NCI-H1694 treated with DMSO at 0.1 percent for 48 hours (cell line): Measurements from ENCODE around the gene BCHE.

Experiments
- DNase-seq: peaks from one replicate; lab custom pipeline; 2025; lab: John Stamatoyannopoulos, UW

Gene BCHE

DNA sequence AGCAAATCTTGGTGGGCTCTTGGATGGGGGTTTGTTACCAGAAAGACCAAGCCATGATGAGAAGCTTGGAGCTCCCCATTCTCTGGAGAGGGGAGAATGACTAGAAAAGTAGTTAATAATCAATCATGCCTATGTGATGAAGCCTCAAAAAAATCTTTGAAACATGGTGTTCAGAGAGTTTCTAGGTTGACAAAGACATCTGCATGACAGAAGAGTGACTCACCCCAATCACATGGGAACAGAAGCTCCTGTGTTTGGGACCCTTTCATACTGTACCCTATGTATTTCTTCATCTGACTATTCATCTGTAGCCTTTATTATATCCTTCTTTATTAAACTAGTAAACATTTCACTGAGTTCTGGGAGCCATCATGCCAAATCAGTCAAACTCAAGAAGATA lies 87.4 kb downstream of the BCHE start:
- no peak for DNase-seq

DNA sequence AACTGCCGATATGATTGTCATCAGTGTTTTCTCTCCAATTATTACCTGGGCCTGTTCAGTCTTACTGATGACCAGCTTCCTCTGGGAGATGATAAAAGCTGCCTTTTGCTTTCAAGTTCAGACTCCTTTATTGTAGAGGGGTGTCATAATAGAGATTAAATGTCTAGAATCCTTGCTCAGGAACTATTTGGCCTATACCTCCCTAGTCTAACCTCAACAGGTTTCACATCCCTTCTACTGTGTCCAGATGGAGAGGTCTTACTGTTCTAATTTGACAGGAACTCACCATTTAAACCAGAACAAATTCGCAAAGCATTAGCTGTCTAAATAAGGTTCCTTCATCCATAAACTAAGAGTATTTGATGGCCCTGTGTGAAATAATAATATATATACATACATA lies 88.0 kb downstream of the BCHE start:
- DNase-seq = no peak

DNA sequence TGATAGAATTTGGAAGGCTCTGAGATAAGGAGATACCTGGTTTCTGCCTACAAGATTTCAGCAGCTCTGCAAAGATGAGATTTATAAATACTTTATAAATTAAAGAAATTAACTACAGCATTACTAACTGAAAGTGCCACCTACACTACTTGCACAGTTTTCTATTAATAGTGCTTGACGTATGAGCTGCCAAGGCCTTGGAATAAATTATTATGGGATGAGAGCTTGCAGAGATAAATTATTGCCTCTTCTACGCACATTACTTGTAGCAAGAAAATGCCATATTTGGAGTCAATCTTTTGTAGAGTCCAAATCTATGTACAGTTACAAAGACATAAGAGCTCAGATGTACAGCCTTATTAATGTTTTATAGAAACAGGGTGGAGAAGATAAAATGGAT lies 89.1 kb downstream of the BCHE start:
- DNase-seq = no peak

DNA sequence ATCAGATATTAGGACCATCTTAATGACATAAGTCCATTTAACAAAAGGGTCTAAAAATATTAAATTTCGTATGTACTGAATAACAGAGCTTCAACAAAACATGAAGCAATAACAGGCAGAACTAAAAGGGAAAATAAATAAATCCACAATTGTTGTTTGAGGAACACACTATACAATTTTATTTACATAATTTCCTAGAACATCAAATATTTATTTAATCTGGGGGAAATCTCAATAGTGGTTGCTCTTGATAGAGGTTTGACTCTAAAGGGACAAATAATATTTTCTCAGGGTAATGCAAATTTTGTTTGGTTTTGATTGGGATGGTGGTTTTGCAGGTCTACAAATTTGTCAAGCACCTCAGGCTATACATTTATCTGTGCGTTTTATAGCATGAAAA lies 90.3 kb downstream of the BCHE start:
- no peak for DNase-seq

DNA sequence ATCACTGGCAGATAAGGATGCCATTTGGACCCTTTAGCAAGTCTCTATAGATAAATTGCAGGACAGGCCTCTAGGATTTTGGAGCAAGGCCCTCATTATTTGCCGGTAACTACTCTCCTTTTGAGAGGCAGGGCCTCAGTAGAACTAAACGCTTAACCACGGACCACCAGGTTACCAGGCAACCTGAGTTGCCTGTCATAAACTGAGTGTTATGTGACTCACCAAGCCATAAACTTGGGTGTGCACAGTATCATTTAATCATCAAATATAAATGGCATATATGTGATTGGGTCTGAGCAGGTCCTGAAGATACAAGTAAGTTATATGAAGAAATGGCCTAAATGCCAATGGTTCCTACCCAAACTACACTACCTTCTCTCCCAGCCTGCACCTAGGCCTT lies 93.2 kb downstream of the BCHE start:
- DNase-seq = no peak

DNA sequence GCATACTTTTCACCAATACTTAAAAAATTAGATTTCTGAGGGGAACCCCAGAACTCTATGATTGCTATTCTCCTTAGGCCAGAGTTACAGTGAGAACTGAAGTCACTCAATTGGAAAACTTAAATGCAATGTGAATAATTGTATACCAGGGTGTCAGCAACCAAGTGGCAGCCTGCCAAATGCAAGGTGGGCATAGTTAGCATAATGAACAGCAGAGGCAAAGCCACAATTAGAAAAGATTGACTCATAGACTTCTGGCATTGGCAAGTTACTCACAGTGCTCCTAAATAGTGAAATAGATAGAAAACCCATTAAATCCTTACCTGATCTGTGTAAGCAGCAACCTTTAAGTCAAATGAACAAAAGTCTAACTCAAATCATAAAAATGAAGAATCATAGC lies 94.9 kb downstream of the BCHE start:
- no peak for DNase-seq

DNA sequence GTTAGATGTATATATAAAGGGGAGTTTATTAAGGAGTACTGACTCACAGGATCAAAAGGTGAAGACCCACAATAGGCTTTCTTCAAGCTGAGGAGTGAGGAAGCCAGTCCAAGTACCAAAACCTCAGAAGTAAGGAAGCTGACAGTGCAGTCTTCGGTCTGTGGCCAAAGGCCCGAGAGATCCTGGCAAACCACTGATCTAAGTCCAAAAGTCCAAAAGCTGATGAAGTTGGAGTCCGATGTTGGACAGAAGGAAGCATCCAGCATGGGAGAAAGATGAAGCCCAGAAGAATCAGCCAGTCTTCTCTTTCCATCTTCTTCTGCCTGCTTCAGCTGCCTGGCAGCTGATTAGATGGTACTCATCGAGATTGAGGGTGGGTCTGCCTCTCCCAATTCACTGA lies 107.5 kb downstream of the BCHE start:
- no peak for DNase-seq

DNA sequence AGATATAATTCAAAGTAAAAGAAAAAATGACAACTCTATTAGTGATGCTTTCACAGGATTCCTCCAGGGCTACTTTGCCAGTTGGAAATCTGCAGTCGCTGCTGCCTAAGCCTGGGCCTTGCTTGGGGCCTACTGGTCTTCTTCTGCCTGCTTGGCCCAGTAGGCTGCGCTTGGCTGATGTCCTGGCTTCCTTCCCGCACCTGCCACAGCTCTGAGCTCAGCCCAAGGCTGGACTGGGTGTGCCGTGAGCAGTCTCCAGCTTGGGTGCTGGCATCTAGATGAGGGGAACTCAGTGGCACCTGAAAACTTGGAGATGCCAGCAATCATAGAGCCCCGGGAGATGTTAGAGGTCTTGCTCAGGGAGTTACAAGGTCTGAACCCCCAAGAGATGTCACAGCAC lies 108.3 kb downstream of the BCHE start:
- no peak for DNase-seq

DNA sequence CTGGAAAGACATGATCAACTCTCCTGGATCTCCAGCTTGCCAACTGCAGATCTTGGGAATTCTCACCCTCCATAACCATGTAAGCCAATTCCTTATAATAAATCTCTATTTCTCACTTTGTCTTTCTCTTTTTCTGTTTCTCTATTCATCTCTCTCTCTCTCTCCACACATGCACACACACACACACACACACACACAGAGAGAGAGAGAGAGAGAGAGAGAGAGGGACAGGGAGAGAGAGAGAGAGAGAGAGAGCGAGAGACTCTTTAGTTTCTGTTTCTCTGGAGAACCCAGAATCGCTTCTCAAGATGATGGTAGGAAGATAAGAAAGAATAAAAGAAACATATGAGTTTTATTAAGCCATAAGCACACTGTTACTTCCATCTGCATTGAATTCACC lies 111.9 kb downstream of the BCHE start:
- DNase-seq = no peak
